Forelimb muscle (tissue), 1 donor: Measurements from ENCODE around the gene CCDC178. TPM values are rescaled to one million over a fixed set of nuclear protein-coding genes. Genes with fewer than 3 reads are reported as not detected.
"Not testable (repeated sequence)": the region's sequence is repeated elsewhere in the genome, so short reads cannot be mapped to it uniquely, and the experiment has no call there.

Source experiments
- DNase-seq: peaks from one replicate; pipeline ENCODE4 v3.0.0-alpha.2; 2013; ENCODE audit warnings: low read depth
- polyA plus RNA-seq: library from polyadenylated mRNA; unstranded; fragments of 120-200 nt; gene quantifications from one replicate; pipeline ENCODE4 v1.2.1, GENCODE V29; 2013; ENCODE audit not compliant: insufficient read length

Gene CCDC178
- 0.19 TPM for polyA plus RNA-seq

- DNase-seq, result peak; percentile 29
These were observed at the start of gene CCDC178 for GRCh38 chr18:33440060-33441043. Gene CCDC178, minus strand, starts transcription at chr18:33440721. Its CDS starts 28,633 bp downstream, at chr18:33412088.

- DNase-seq, result no peak
These were observed 43.4 kb upstream of the CCDC178 start for GRCh38 chr18:33483908-33484307.

DNA sequence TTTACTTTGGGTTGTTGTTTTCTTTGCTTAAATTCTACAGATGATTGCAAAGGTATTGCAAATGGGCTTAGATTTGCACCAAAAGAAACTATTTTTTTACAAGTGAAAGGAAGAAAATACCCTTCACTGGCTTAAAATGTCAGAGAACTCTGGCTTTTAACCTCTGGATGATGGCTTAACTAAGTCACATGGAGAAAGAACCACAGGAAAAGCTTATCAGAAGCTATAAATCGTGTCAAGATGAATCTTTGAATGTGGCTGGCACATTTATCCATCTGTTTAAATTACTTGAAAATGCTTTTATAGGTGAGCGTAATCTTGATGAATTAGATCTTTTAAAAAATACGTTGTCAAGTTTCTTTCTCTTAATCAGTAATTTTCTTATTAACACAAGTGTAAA is 32.0 kb upstream of the CCDC178 start:
- no peak for DNase-seq

DNA sequence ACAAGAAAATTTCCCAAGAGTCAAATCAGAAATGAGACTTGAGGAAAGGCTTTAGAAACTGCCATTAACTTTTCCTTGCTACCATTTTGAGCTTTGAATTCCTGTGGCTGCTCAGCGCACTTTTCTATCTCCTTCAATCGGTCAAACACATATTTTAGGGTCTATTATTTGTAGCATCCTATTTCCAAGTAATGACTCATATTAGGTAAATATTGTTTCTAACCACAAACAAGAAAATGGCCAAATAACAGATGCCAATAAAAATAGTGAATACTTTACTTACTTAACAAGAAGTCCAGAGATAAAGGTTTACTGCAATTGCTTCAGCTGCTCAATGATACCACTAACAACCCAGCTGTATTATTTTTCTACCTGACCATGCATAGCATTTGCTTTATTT is 29.7 kb upstream of the CCDC178 start:
- no peak for DNase-seq

DNA sequence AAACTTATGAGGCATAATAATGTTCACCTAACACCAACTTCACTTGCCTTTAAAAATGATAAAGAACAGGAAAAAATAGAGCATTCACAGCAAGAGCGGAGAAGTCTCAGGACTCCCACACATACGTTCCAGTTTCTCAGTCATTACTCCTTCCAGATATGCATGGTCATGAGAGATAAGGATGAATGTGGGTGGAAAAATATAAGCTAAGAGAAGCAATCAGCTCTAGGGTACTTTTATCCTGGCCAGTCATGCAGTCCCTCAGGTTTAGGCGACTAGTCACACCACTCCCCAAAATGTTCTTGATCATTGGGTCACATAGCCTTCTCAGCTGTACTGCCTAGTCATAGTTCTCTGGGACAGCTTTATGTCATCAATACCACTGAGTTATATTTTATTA is 29.2 kb upstream of the CCDC178 start:
- no peak for DNase-seq

- no peak for DNase-seq
These were observed 27.0 kb upstream of the CCDC178 start for GRCh38 chr18:33467531-33467930.

DNA sequence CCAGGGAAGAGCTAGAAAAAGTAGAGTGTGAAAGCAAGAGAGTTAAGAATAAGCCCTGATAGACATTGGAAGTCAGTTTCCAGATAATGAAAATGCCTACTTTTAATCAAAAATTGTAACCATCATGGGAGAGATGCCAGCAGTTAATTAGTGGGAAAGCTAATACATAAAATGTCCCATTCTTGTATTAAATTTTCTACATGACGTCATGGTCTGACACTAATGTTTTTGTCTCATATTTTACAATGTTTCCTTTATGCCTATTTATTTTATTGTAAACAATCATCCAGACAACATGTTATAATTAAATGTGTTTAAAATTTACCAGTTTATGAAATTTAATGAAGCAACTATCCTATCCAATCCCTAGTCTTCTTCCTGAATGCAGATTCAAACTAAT is 26.3 kb upstream of the CCDC178 start:
- no peak for DNase-seq

DNA sequence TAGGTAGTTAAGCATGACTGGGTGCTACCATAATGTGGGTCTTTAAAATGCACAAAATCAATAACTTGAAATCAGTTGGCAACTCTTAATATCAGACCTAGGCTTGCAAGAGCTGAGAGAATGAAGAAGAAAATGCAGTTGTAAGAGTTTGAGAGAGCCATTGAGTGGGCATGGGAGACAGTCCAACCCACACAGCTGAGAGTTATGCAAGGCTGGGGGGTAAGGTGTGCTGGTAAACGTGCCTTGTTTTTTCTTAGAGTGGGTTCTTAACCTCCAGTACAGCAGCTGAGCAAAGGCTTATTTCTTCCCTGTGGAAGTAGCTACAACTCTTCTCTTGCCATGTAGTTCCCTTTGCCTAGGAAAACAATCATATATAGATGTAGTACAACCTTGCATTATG is 20.2 kb upstream of the CCDC178 start:
- no peak for DNase-seq

GRCh38 chr18:33459612-33460011 is 19.1 kb upstream of the CCDC178 start:
- no peak for DNase-seq

DNA sequence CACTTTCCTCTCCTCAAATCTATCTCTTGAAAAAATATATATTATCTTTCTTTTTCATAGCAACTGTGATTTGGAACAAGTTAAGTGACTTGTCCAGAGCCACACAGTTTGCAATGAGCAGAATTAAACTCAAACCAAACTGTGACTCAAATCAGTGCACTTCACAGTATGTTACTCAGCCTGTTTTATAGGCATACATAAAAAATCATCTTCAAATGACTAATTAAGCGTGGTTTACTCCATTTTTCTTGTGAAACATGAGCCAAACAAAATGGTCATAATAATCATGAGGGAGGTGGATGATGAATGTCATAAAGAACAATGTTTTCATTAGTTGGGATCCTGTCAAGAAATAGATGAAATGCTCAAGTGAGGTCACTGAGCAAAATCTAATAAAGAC is 6.1 kb upstream of the CCDC178 start:
- DNase-seq, result no peak

DNA sequence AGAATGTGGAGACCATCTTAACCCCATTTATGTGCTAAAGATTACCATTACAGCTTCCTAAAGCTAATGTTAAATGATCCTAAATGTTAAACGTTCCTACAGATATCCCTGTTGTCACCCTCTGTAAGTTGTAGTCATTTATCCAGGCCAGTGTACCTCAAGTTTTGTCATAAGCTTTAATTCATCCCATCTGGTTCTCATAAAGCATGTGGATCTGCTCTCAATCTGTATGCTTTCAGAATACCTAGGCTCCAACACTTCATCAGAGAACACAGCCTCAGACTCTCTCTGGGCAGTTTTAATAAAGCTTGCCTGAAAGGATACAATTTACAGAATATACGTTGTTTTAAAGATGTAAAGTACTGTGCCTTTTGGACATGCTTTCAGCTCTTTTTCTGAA is 4.2 kb upstream of the CCDC178 start:
- DNase-seq, result no peak

GRCh38 chr18:33432857-33433256 is 7.7 kb downstream of the CCDC178 start:
- no peak for DNase-seq

DNA sequence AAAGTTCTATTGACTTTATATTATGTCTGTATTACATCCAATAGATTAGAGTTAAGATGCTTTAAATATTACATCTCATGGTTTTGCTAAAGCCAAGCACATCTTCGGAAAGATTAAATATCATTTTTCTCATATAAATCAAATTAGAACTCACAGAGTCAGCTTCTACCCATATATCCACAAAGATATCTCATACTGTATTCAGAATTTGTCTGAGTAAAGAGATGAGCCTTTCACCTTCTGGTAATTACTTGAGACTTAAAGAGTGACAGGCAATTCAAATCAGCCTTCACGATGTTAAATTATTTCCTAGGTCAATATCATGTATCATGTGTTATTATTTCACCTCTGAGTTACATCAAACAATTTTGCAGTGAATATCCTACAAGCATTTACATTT is 13.0 kb downstream of the CCDC178 start:
- no peak for DNase-seq

GRCh38 chr18:33424266-33424946 is 16.1 kb downstream of the CCDC178 start:
- no peak for DNase-seq

- DNase-seq, result no peak
These were observed 19.3 kb downstream of the CCDC178 start for GRCh38 chr18:33421225-33421624.

DNA sequence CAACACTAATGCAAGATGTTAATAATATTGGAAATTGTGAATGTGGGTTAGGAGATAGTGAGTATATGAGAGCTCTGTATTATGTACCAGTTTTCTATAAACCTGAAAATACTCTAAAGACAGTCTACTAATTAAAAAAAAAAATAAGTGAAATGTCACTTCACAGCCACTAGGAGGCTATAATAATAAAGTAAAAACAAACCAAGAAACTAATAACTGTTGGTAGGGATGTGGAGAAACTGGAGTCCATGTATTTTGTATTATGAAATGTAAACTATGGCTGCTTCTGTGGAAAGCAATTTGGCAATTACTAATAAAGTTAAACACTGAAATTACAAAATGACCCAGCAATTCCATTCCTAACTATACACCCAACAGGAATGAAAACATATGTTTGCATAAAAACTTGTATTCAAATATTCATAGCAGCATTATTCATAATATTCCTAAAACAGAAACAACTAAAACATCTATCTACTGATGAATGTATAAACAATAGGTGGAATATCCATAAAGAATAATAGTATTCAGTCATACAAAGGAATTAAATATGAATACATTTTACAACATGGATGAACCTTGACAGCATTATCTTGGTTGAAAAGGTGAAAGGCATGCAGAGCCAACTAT is 36.2 kb downstream of the CCDC178 start:
- DNase-seq, result no peak

- DNase-seq, result not testable (repeated sequence)
These were observed 41.6 kb downstream of the CCDC178 start for GRCh38 chr18:33398939-33399338.

GRCh38 chr18:33375829-33376228 is 64.7 kb downstream of the CCDC178 start:
- DNase-seq, result no peak

DNA sequence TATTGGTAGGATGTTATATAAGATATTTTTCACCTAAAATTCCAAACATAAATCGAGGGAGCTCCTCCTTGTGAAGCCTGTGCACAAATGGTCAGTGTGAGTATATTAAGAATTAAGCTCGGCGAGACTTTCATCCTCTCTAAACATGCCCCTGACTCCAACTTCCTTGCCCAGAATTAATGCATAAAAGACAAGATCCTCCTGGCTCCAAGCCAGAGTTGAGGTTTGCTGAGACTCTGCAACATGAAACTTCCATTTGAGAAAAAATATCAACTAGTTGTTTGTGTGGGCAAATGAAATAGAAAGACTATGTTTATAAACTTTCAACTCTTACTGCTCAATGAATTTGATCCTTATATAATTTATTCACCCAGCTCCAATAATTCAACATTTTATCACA is 68.1 kb downstream of the CCDC178 start:
- DNase-seq, result no peak

- no peak for DNase-seq
These were observed 70.6 kb downstream of the CCDC178 start for GRCh38 chr18:33369711-33370449.

DNA sequence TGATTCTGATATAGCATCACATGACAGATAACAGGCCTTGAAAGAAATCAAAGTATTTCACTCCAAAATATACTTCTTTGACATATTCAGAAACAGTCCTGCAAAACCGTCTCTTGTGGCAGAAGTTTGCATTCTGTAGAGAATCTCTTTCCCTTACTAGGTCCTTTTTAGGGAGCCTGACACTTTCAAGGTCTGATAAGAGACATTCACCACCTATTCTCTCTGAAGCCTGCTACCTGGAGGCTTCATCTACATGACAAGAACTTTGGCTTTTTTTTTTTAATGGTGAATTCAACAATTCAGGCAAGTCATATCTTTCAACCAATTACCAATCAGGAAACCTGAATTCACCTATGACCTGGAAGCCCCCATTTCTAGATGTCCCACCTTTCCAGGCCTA is 83.8 kb downstream of the CCDC178 start:
- no peak for DNase-seq

- DNase-seq, result no peak
These were observed 84.8 kb downstream of the CCDC178 start for GRCh38 chr18:33355756-33356155.
